ENCODE measurements around the gene TUBGCP6.

DNA sequence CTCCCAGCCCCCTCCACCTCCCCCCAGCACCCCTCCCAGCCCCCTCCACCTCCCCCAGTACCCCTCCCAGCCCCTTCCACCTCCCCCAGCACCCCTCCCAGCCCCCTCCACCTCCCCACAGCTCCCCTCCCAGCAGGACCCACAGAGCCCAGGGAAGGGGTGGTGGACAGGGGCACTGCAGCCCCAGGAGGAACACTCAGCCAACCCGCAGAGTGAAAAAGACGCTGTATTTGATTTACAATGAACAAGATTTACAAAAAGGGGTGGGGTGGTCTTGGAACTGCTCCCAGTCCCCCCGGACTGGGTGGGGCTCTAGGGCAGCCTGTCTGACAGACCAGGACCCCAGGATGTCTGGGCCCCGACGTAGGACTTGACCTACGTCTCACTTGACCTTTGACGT lies 29.9 kb upstream of the TUBGCP6 start:
- TF ChIP-seq, protein P1, sequence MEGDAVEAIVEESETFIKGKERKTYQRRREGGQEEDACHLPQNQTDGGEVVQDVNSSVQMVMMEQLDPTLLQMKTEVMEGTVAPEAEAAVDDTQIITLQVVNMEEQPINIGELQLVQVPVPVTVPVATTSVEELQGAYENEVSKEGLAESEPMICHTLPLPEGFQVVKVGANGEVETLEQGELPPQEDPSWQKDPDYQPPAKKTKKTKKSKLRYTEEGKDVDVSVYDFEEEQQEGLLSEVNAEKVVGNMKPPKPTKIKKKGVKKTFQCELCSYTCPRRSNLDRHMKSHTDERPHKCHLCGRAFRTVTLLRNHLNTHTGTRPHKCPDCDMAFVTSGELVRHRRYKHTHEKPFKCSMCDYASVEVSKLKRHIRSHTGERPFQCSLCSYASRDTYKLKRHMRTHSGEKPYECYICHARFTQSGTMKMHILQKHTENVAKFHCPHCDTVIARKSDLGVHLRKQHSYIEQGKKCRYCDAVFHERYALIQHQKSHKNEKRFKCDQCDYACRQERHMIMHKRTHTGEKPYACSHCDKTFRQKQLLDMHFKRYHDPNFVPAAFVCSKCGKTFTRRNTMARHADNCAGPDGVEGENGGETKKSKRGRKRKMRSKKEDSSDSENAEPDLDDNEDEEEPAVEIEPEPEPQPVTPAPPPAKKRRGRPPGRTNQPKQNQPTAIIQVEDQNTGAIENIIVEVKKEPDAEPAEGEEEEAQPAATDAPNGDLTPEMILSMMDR (IDR thresholded peaks at IDR 0.05): no peak
- TF ChIP-seq POLR2A (IDR thresholded peaks at IDR 0.05): no peak
